H1 (cell line): ENCODE measurements around the gene OR10A4. TPM values are rescaled to one million over a fixed set of nuclear protein-coding genes. Genes with fewer than 3 reads are reported as not detected.

ENCODE experiments used
- CTCF ChIA-PET: fragments of 300-600 bp; sonication (Branson Sonifier 250); formaldehyde crosslinking; loops from one replicate; lab custom pipeline; 2021; ENCODE audit not compliant: partially characterized antibody; lab: Charles Lee
- POLR2A ChIA-PET: fragments of 300-600 bp; sonication (Branson Sonifier 250); formaldehyde crosslinking; loops from one replicate; lab custom pipeline; 2021; ENCODE audit warnings: inconsistent platforms; ENCODE audit not compliant: partially characterized antibody; lab: Charles Lee
- DNase-seq, 2 experiments: peaks; one replicate each; pipeline versions ENCODE4 v3.0.0 to v3.0.0-alpha.2; 2010 to 2022; ENCODE audit warnings: low spot score in 2 of 2, low read depth in 1 of 2, mixed read lengths in 1 of 2
- FAIRE-seq: peaks from 2 replicates; lab custom pipeline; 2011; peaks lifted over from hg19 to GRCh38; lab: Jason Lieb, UNC
- H2AFZ ChIP-seq: 2 replicates; pipeline ENCODE4 v1.8.1; 2012; ENCODE audit warnings: low read length, inconsistent platforms
- H2AK5ac ChIP-seq: 2 replicates; pipeline ENCODE4 v1.6.1; 2013; ENCODE audit warnings: low read depth, low read length
- H2BK120ac ChIP-seq: replicated peaks from 2 replicates; pipeline ENCODE3; 2013; ENCODE audit warnings: low read depth, low read length, inconsistent platforms
- H2BK12ac ChIP-seq: 2 replicates; pipeline ENCODE4 v1.6.1; 2013; ENCODE audit warnings: low read depth, low read length
- H2BK15ac ChIP-seq: 2 replicates; pipeline ENCODE4 v1.6.1; 2013; ENCODE audit warnings: low read length
- H2BK20ac ChIP-seq: 2 replicates; pipeline ENCODE4 v1.6.1; 2013; ENCODE audit warnings: low read length
- H2BK5ac ChIP-seq: 2 replicates; pipeline ENCODE4 v1.6.1; 2013; ENCODE audit warnings: low read depth, low read length
- H3K14ac ChIP-seq: 2 replicates; pipeline ENCODE4 v1.6.1; 2013; ENCODE audit warnings: inconsistent platforms; ENCODE audit not compliant: insufficient read length
- H3K18ac ChIP-seq: 2 replicates; pipeline ENCODE4 v1.6.1; 2013; ENCODE audit warnings: low read length; ENCODE audit errors: extremely low read depth
- H3K23ac ChIP-seq: 2 replicates; pipeline ENCODE4 v1.6.1; 2013; ENCODE audit warnings: inconsistent platforms; ENCODE audit not compliant: insufficient read length
- H3K23me2 ChIP-seq: 2 replicates; pipeline ENCODE4 v1.6.1; 2013; ENCODE audit warnings: low read depth, low read length
- H3K27ac ChIP-seq: 2 replicates; pipeline ENCODE4 v1.6.1; 2011; ENCODE audit warnings: low read depth, low read length, inconsistent platforms
- H3K27me3 ChIP-seq, 4 experiments: replicated peaks in 1 of 4; 1 replicate in 1 of 4; 2 replicates in 3 of 4; pipeline versions ENCODE4 v1.6.1 to v1.8.1; 2011 to 2013; ENCODE audit warnings: low read length in 3 of 4, mild to moderate bottlenecking in 3 of 4, inconsistent platforms in 2 of 4, mixed read lengths in 2 of 4, moderate library complexity in 1 of 4; ENCODE audit not compliant: control insufficient read depth in 3 of 4, insufficient read depth in 3 of 4; ENCODE audit errors: extremely low read depth in 1 of 4
- H3K36me3 ChIP-seq, 4 experiments: 2 replicates each; pipeline versions ENCODE4 v1.6.1 to v1.8.1; 2011 to 2013; ENCODE audit warnings: mild to moderate bottlenecking in 4 of 4, low read length in 3 of 4, moderate library complexity in 2 of 4, control low read depth in 1 of 4, inconsistent platforms in 1 of 4; ENCODE audit not compliant: insufficient read depth in 4 of 4, control insufficient read depth in 2 of 4
- H3K4ac ChIP-seq: replicated peaks from 2 replicates; pipeline ENCODE3; 2013; ENCODE audit warnings: low read length, low read depth, mixed read lengths, inconsistent platforms; ENCODE audit not compliant: insufficient read length
- H3K4me1 ChIP-seq, 4 experiments: replicated peaks in 1 of 4; 1 replicate in 1 of 4; 2 replicates in 3 of 4; pipeline versions ENCODE4 v1.6.1 to v1.8.1; 2011 to 2013; ENCODE audit warnings: low read length in 3 of 4, inconsistent platforms in 2 of 4, mixed read lengths in 1 of 4; ENCODE audit not compliant: insufficient read depth in 4 of 4, control insufficient read depth in 3 of 4
- H3K4me2 ChIP-seq, 2 experiments: 2 replicates each; pipeline versions ENCODE4 v1.6.1 to v1.8.1; 2011 to 2013; ENCODE audit warnings: low read depth in 2 of 2, low read length in 2 of 2, control low read depth in 1 of 2, inconsistent platforms in 1 of 2, mild to moderate bottlenecking in 1 of 2; ENCODE audit not compliant: insufficient read depth in 1 of 2
- H3K4me3 ChIP-seq, 4 experiments: fragments of 200-600, 300-600 bp in 1 of 4; sonication (generic), shearing (Covaris generic), sonication (Bioruptor Twin) in 1 of 4; 2 replicates each; pipeline versions ENCODE4 v1.5.1 to v1.8.1; 2011 to 2016; ENCODE audit warnings: low read length in 4 of 4, low read depth in 3 of 4, control low read depth in 2 of 4, inconsistent platforms in 2 of 4, mild to moderate bottlenecking in 2 of 4, mixed read lengths in 1 of 4, moderate library complexity in 1 of 4; ENCODE audit not compliant: insufficient read depth in 2 of 4; ENCODE audit errors: extremely low read depth in 1 of 4
- H3K56ac ChIP-seq: replicated peaks from 2 replicates; pipeline ENCODE3; 2013; ENCODE audit warnings: low read depth, mild to moderate bottlenecking, mixed read lengths, low read length, inconsistent platforms; ENCODE audit not compliant: insufficient read length
- H3K79me1 ChIP-seq: 2 replicates; pipeline ENCODE4 v1.6.1; 2013; ENCODE audit warnings: low read depth, low read length, control low read depth
- H3K79me2 ChIP-seq, 2 experiments: 2 replicates each; pipeline versions ENCODE4 v1.6.1 to v1.8.1; 2012 to 2013; ENCODE audit warnings: low read length in 2 of 2, mild to moderate bottlenecking in 2 of 2, inconsistent platforms in 1 of 2; ENCODE audit not compliant: insufficient read depth in 2 of 2, control insufficient read depth in 1 of 2
- H3K9ac ChIP-seq, 4 experiments: replicated peaks in 1 of 4; 1 replicate in 1 of 4; 2 replicates in 3 of 4; pipeline versions ENCODE4 v1.6.1 to v1.8.1; 2011 to 2013; ENCODE audit warnings: low read depth in 3 of 4, low read length in 3 of 4, control low read depth in 2 of 4, mild to moderate bottlenecking in 2 of 4, moderate library complexity in 2 of 4, inconsistent platforms in 1 of 4; ENCODE audit errors: extremely low read depth in 1 of 4
- H3K9me3 ChIP-seq, 2 experiments: 2 replicates each; pipeline versions ENCODE4 v1.6.1 to v1.8.1; 2012 to 2013; ENCODE audit warnings: mild to moderate bottlenecking in 2 of 2, moderate library complexity in 2 of 2, control low read depth in 1 of 2, inconsistent platforms in 1 of 2, low read depth in 1 of 2, low read length in 1 of 2, mixed read lengths in 1 of 2; ENCODE audit not compliant: insufficient read depth in 2 of 2
- H4K20me1 ChIP-seq, 2 experiments: replicated peaks in 1 of 2; 2 replicates each; pipeline versions ENCODE3 to v1.8.1; 2011 to 2013; ENCODE audit warnings: inconsistent platforms in 2 of 2, low read length in 2 of 2, mild to moderate bottlenecking in 1 of 2; ENCODE audit not compliant: insufficient read depth in 2 of 2, control insufficient read depth in 1 of 2
- H4K5ac ChIP-seq: 2 replicates; pipeline ENCODE4 v1.6.1; 2013; ENCODE audit warnings: low read length, low read depth, mixed read lengths, inconsistent platforms; ENCODE audit not compliant: insufficient read length
- H4K8ac ChIP-seq: 2 replicates; pipeline ENCODE4 v1.8.0; 2013; ENCODE audit warnings: mild to moderate bottlenecking, moderate library complexity, low read length, inconsistent platforms; ENCODE audit not compliant: insufficient read depth; ENCODE audit errors: extremely low read depth
- H4K91ac ChIP-seq: replicated peaks from 2 replicates; pipeline ENCODE3; 2013; ENCODE audit warnings: low read length, mixed read lengths, inconsistent platforms; ENCODE audit not compliant: insufficient read length
- BACH1 ChIP-seq: IDR thresholded peaks from 2 replicates; pipeline ENCODE4 v1.6.1; 2012; ENCODE audit warnings: low read length, improper control_type of control experiment
- KDM4A ChIP-seq: IDR thresholded peaks from one replicate; pipeline ENCODE4 v1.7.1; 2012; ENCODE audit warnings: low read depth, mild to moderate bottlenecking, moderate library complexity, low read length, inconsistent platforms; ENCODE audit not compliant: severe bottlenecking
- WGBS, 2 experiments: shearing (Covaris generic) in 1 of 2; methylation state at CpG; one replicate each; pipeline versions ENCODE4 v1.1.6 to v1.1.7; 2013 to 2015; ENCODE audit warnings: low lambda C conversion rate in 2 of 2, mixed read lengths in 2 of 2, inconsistent platforms in 1 of 2, low coverage in 1 of 2, missing lambda C conversion rate in 1 of 2; ENCODE audit not compliant: insufficient replicate concordance in 2 of 2, insufficient coverage in 1 of 2, insufficient read length in 1 of 2; ENCODE audit errors: extremely low coverage in 1 of 2, missing lambda C conversion rate in 1 of 2; 5-methylcytosine and 5-hydroxymethylcytosine counted together
- polyA plus RNA-seq, 7 experiments: library from polyadenylated mRNA; depleted of rRNA in 3 of 7; stranded (reverse) in 5 of 7; unstranded in 2 of 7; fragments of >200 nt in 5 of 7; fragments of 200-250 nt in 2 of 7; gene quantifications; 1 replicate in 5 of 7; 2 replicates in 1 of 7; 4 replicates in 1 of 7; pipeline versions ENCODE4 v1.2.1 to v1.2.3, GENCODE V29; 2011 to 2013; ENCODE audit warnings: missing spikeins in 2 of 7, mixed read lengths in 2 of 7
- total RNA-seq: library from RNA; stranded (reverse); fragmentation: NEBNext Ultra II Directional; extraction: Animal tissue kit (Norgen Biotek cat#: 25700); gene quantifications from 2 replicates; pipeline ENCODE4 v1.2.1, GENCODE V29; 2021

OR10A4 gene
- total and polyA plus RNA-seq, 2 of the 8 experiments (the other 6 are each of a cell fraction or from before 2014, with no cell fraction given), result not detected

DNA sequence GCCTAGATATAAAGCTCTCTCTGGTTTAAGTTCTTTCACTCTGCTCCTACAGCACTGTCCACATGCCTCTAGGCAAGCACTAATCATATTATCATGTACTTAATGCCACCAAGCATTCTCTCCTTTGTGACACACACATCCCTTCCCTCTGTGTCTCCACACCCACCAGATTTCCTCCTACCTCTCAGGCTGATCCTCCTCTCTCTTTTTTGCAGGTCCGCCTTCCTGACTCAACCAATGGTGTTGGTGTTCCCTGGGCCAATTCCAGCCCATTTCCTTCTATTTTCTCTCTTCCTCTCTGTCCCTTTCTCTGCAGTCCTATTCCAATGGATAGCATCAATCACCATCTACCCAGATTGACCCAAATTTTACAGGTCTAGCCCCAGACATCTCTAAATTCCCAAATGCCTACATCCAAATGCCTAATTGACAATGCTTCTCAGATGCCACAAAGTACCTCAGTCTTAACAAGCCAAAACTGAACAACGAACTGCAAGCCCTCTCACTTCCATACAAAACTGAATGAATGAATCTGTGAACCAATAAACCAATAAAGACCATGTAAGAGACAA lies 49.3 kb downstream of the OR10A4 start:
- Histone ChIP-seq H3K23ac (no peak overlapping the region), H3K9me3 (no peaks in the 10 kb centered on the region), H3K4me2 (peak overlapping the region; percentile 70 to 98), H3K18ac (peak overlapping the region; percentile 51; the same call in 1 of the 2 replicates), H3K79me2 (peaks cover 0 to 32% of the 10 kb centered on the region in 2 experiments; a peak in 2 of 4 replicates), H2BK120ac (no peak overlapping the region), H2BK5ac (peak overlapping the region; percentile 67; the same call in 1 of the 2 replicates), H3K27me3 (no peaks in the 10 kb centered on the region), H4K91ac (no peak overlapping the region), H2BK15ac (peak overlapping the region; percentile 48; the same call in 1 of the 2 replicates), H2AK5ac (no peak overlapping the region), H3K4ac (no peak overlapping the region), H2AFZ (peak overlapping the region; percentile 97), H4K8ac (no peak overlapping the region), H2BK20ac (no peak overlapping the region), H3K4me3 (peak overlapping the region; percentile 58 to 99 (median 96)), H3K27ac (peak overlapping the region; percentile 4; the same call in 1 of the 2 replicates), H3K56ac (no peak overlapping the region), H3K79me1 (no peaks in the 10 kb centered on the region), H3K9ac (peak overlapping the region in 1 of 4 experiments; percentile 50; a peak in 2 of 7 replicates), H3K36me3 (0 out of 8 replicates have a peak, but pooled peaks cover 0 to 2% (median 0%) of the 10 kb centered on the region in 4 experiments), H2BK12ac (no peak overlapping the region), H4K20me1 (no peaks in the 10 kb centered on the region), H3K14ac (no peak overlapping the region), H3K23me2 (peaks cover 7% of the 10 kb centered on the region; the same call in 1 of the 2 replicates), H4K5ac (no peak overlapping the region), H3K4me1 (peaks cover 2 to 10% (median 7%) of the 10 kb centered on the region in 4 experiments; a peak in 5 of 7 replicates)
- ChIA-PET CTCF (interaction anchor here (0.7 to 1.9 kb wide), 3 partner anchors 30 to 171 kb away, joined by 3 to 5 read pairs (median 3); no protein-coding TSS in a partner anchor), POLR2A (interaction anchor here (1.0 to 1.1 kb wide), 2 partner anchors 36 to 95 kb away, joined by 3 to 4 read pairs; partner anchors contain the start of gene NLRP14)
- FAIRE-seq (no peak), DNase-seq (no peak)
- TF ChIP-seq BACH1, result no peak
- peak; percentile 2 for TF ChIP-seq KDM4A
- 62% methylated on average over 2 of the region's 2 CpGs; no CpG with 5 or more reads in 1 of the 2 experiments for WGBS, 2 experiments
